Stomach (tissue), 9 donors: ENCODE measurements around the gene HP1BP3. TPM values are rescaled to one million over a fixed set of nuclear protein-coding genes. Genes with fewer than 3 reads are reported as not detected.
A peak's percentile ranks its signal among the peaks of the same experiment; 100 is the strongest.

ENCODE experiments used
- DNase-seq, 2 donors: peaks; one replicate each; pipeline versions ENCODE4 v3.0.0 to v3.0.0-alpha.2; 2013 to 2019
- H3K27ac ChIP-seq, 5 donors: fragments of 200-600 bp in 4 of 5; sonication (generic) in 4 of 5; one replicate each; pipeline ENCODE4 v1.5.1; 2013 to 2019; ENCODE audit warnings: mild to moderate bottlenecking in 1 of 5, moderate library complexity in 1 of 5
- H3K27me3 ChIP-seq, 3 donors: fragments of 200-600 bp; sonication (generic); one replicate each; pipeline ENCODE4 v1.5.1; 2017 to 2019; ENCODE audit warnings: mixed run types in 1 of 3
- H3K36me3 ChIP-seq, 4 donors: fragments of 200-600 bp; sonication (generic); 1 replicate in 3 of 4; 2 replicates in 1 of 4; pipeline ENCODE4 v1.5.1; 2016 to 2019
- H3K4me1 ChIP-seq, 4 donors: fragments of 200-600 bp; sonication (generic); one replicate each; pipeline ENCODE4 v1.5.1; 2016 to 2019
- H3K4me3 ChIP-seq, 4 donors: fragments of 200-600 bp; sonication (generic) in 3 of 4; one replicate each; pipeline ENCODE4 v1.5.1; 2016 to 2019; ENCODE audit warnings: mild to moderate bottlenecking in 1 of 4
- H3K9me3 ChIP-seq, 4 donors: fragments of 200-600 bp; sonication (generic); one replicate each; pipeline ENCODE4 v1.5.1; 2016 to 2019
- EP300 ChIP-seq: sonication (generic); formaldehyde crosslinking; IDR thresholded peaks from one replicate; pipeline ENCODE4 v1.6.1; 2017; ENCODE audit warnings: antibody characterized with exemption
- POLR2A ChIP-seq, 4 donors: fragments of 450-650 bp; IDR thresholded peaks; one replicate each; pipeline ENCODE4 v1.6.1; 2016; ENCODE audit warnings: antibody characterized with exemption in 4 of 4, control low read depth in 2 of 4, mild to moderate bottlenecking in 1 of 4, moderate library complexity in 1 of 4
- POLR2AphosphoS5 ChIP-seq, 3 donors: sonication (generic); formaldehyde crosslinking; IDR thresholded peaks; one replicate each; pipeline ENCODE4 v1.6.1; 2016; ENCODE audit warnings: antibody characterized with exemption in 3 of 3
- WGBS, 5 donors: extraction: QIAGEN DNeasy Blood & Tissue Kit in 3 of 5; methylation state at CpG; one replicate each; pipeline versions ENCODE4 v1.1.5 to v1.1.7; 2013 to 2018; 5-methylcytosine and 5-hydroxymethylcytosine counted together
- intact Hi-C: fragments of 100-400 bp; cut with DNase I; formaldehyde crosslinking; loops from one replicate; pipeline ENCODE4 v1.15.1; 2023; ENCODE audit warnings: low total_unique reads
- polyA plus RNA-seq, 3 donors: library from polyadenylated mRNA; stranded (reverse); fragments of 200-250 nt; gene quantifications; one replicate each; pipeline ENCODE4 v1.2.3, GENCODE V29; 2013
- total RNA-seq, 5 donors: library from RNA; depleted of rRNA; stranded (reverse); fragments of >200 nt; gene quantifications; one replicate each; pipeline versions ENCODE4 v1.1.0 to v1.2.3, GENCODE V29; 2014 to 2016
- TF ChIP-seq, protein P1 (sequence below), 7 experiments: fragments of 450-650 bp in 4 of 7; fragments of 200-600 bp in 3 of 7; sonication (generic) in 3 of 7; IDR thresholded peaks; one replicate each; pipeline ENCODE4 v1.5.1; 2016 to 2019; ENCODE audit warnings: antibody characterized with exemption in 7 of 7, control low read depth in 2 of 7, mild to moderate bottlenecking in 1 of 7
- donor health status: healthy with polysubstance abuse.
- donor health status: Bipolar disorder and iron deficiency.
- donor health status: healthy.

The HP1BP3 gene
- total and polyA plus RNA-seq, 8 donors: 55.2 to 649 (median 232) TPM

DNA sequence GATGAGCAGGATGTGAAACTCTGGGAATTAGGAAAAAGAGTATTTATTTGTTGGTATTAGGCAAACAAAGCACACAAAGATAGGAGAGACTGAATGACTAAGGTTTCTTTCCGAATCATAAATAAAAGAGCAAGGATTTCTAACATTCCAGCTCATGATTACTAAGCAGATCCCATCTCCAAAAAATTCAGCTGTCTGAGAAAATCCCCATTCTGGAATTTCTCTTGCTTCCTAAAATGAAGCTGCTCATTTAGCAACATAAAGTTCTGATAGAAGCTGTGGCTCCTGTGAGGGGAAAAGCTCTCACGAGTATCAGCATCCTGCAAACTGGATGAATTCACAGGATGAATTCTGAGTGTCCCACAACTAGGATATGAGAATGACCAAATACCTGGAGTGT is 47.9 kb downstream of the HP1BP3 start:
- Histone ChIP-seq H3K36me3 (peaks cover 15 to 78% (median 70%) of the 10 kb centered on the region in 4 donors), H3K4me3 (no peak overlapping the region), H3K27ac (no peak overlapping the region), H3K4me1 (no peaks in the 10 kb centered on the region), H3K9me3 (no peaks in the 10 kb centered on the region), H3K27me3 (no peaks in the 10 kb centered on the region)
- no peak for TF ChIP-seq POLR2A (IDR thresholded peaks at IDR 0.05)
- no peak for TF ChIP-seq EP300
- TF ChIP-seq, protein P1, sequence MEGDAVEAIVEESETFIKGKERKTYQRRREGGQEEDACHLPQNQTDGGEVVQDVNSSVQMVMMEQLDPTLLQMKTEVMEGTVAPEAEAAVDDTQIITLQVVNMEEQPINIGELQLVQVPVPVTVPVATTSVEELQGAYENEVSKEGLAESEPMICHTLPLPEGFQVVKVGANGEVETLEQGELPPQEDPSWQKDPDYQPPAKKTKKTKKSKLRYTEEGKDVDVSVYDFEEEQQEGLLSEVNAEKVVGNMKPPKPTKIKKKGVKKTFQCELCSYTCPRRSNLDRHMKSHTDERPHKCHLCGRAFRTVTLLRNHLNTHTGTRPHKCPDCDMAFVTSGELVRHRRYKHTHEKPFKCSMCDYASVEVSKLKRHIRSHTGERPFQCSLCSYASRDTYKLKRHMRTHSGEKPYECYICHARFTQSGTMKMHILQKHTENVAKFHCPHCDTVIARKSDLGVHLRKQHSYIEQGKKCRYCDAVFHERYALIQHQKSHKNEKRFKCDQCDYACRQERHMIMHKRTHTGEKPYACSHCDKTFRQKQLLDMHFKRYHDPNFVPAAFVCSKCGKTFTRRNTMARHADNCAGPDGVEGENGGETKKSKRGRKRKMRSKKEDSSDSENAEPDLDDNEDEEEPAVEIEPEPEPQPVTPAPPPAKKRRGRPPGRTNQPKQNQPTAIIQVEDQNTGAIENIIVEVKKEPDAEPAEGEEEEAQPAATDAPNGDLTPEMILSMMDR (IDR thresholded peaks at IDR 0.05): no peak
- no peak for TF ChIP-seq POLR2AphosphoS5 (IDR thresholded peaks at IDR 0.05)
- 55 to 76% (median 72%) methylated on average over 2 of the region's 2 CpGs for WGBS, 5 donors
- intact Hi-C loops: no loop called here
- DNase-seq: no peak

DNA sequence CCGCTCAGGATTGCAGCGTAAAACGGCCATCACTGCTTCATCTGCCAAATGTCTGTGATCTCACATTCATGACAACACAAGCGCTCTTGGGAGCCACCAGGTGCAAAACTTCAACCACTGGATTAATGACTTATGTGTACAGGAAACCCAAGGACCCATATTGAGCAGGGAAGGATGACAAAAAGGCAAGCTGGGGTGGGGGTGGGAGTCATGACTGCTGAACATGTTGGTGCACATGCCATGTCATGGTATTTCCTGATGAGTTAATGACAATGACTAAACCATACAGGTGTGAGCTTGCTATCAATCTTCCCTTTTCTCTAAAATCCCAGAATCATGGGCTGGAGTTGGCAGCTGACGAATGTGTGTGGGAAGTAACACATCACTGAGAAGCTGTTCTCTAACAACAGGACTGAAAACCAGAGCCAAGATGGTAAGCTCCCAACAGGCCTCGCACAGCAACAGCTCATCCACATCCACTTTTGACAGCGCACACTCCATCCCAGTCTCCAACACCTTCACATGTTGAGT is 51.5 kb downstream of the HP1BP3 start:
- peaks cover 26 to 31% (median 28%) of the 10 kb centered on the region in 4 donors for H3K4me1 ChIP-seq
- intact Hi-C loops: no loop called here
- peaks cover 0 to 23% (median 21%) of the 10 kb centered on the region in 3 donors for H3K27me3 ChIP-seq
- no peak overlapping the region for H3K27ac ChIP-seq
- H3K36me3 ChIP-seq: peaks cover 0 to 42% (median 34%) of the 10 kb centered on the region in 4 donors
- no peak for TF ChIP-seq POLR2AphosphoS5 (IDR thresholded peaks at IDR 0.05)
- TF ChIP-seq, protein P1 (IDR thresholded peaks at IDR 0.05): no peak
- no peak overlapping the region for H3K4me3 ChIP-seq
- no peak for DNase-seq
- 84 to 93% (median 92%) methylated on average over 6 to 7 of the region's 7 CpGs for WGBS, 5 donors
- H3K9me3 ChIP-seq: no peaks in the 10 kb centered on the region

DNA sequence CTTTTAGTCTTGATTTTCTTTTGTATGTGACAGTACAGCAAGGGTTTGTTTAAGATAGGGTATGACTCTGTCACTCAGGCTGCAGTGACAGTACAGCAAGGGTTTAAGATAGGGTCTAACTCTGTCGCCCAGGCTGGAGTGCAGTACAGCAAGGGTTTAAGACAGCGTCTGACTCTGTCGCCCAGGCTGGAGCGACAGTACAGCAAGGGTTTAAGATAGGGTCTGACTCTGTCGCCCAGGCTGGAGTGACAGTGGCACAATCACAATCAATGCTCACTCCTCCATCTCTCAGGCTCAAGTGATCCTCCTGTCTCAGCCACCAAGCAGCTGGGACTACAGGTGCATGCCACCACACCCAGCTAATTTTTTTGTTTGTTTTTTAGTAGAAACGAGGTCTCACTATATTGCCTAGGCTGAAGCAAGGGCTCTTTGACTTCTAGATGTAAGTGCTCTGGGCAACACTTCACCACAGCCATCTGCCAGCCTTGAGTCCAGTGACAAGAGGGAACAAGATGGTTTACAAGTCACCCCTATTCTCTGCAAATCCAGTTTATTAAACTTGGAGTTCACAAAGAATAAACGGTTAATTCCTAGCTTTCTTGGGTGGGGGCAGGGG is 53.6 kb downstream of the HP1BP3 start:
- H3K36me3 ChIP-seq: peaks cover 0 to 21% (median 14%) of the 10 kb centered on the region in 4 donors
- H3K27me3 ChIP-seq: peaks cover 0 to 44% (median 42%) of the 10 kb centered on the region in 3 donors
- peak overlapping the region in 4 of 5 donors; percentile 59 to 74 (median 66) for H3K27ac ChIP-seq
- no peak for TF ChIP-seq EP300
- TF ChIP-seq, protein P1 (IDR thresholded peaks at IDR 0.05): no peak
- TF ChIP-seq POLR2A (IDR thresholded peaks at IDR 0.05): no peak
- TF ChIP-seq POLR2AphosphoS5 (IDR thresholded peaks at IDR 0.05): no peak
- H3K4me3 ChIP-seq: peak overlapping the region; percentile 58 to 65 (median 60)
- WGBS, 5 donors: 10 to 22% (median 16%) methylated on average over 7 of the region's 7 CpGs
- H3K4me1 ChIP-seq: peaks cover 26 to 42% (median 28%) of the 10 kb centered on the region in 4 donors
- H3K9me3 ChIP-seq: no peaks in the 10 kb centered on the region
- intact Hi-C loops: no loop called here
- DNase-seq: no peak

DNA sequence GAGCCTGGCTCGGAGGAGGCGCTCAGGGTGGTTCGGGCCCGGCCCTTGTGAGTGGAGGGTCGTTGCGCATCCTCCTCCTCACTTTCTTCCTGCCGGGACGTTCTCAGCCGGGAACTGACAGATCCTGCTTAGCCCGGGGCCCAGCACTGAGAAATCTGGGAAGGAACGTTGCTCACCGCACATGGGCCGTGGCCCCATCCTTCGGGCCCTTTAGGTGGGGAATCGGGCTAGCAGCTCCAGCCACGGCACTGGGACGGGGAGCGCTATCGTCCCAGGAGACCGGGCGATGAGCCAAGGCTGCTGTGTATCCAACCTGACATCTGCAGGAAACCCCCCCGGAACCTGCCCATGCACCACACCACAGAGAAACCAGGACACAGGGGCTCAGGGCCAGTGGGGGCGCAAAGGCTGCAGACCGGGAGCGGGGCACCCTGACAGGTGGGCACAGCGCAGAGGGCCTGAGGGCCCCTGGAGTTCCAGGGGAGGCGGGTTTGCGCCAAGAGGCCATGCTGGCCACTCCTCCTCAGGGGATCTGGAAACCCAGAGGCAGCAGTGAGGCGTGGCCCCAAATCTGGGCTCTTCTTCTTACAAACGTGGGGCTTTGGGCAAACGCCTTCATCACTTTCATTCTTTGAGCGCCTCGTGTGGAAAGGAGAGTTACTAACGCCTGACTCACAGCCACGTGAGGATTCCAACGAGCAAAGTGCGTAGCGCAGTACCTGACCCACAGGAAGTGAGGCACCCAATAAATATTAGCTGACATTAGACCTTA is 54.3 kb downstream of the HP1BP3 start, which contains the start of gene SH2D5:
SH2D5 (minus strand) TSS at position 116 of the 772 bp plus-strand sequence. CDS start 4,659 bp downstream, outside the sequence.
- whole genome bisulfite sequencing, 5 donors: 1 to 2% (median 2%) methylated on average over 24 to 38 of the region's 38 CpGs
- intact Hi-C loops: no loop called here
- H3K4me3 ChIP-seq: peak within 1 kb of the TSS; percentile 58 to 65 (median 60)
- H3K9me3 ChIP-seq: no peaks in the 10 kb centered on the region
- peaks cover 0 to 16% (median 8%) of the 10 kb centered on the region in 4 donors for H3K36me3 ChIP-seq
- TF ChIP-seq EP300: no peak
- TF ChIP-seq, protein P1 (IDR thresholded peaks at IDR 0.05): peak in 3 of 7 experiments; percentile 10 to 32 (median 30)
- TF ChIP-seq POLR2A (IDR thresholded peaks at IDR 0.05): no peak
- TF ChIP-seq POLR2AphosphoS5 (IDR thresholded peaks at IDR 0.05): peak; percentile 43 to 83 (median 72)
- H3K27me3 ChIP-seq: peaks cover 0 to 51% (median 49%) of the 10 kb centered on the region in 3 donors
- H3K4me1 ChIP-seq: peaks cover 26 to 42% (median 28%) of the 10 kb centered on the region in 4 donors
- peak within 1 kb of the TSS; percentile 28 to 74 (median 65) for H3K27ac ChIP-seq
- peak; percentile 81 to 93 for DNase-seq
